Stomach (tissue), 4 donors: ENCODE measurements around the gene ZNF384.

Source experiments
- CTCF ChIP-seq, 7 experiments: fragments of 450-650 bp in 4 of 7; fragments of 200-600 bp in 3 of 7; sonication (generic) in 3 of 7; IDR thresholded peaks; one replicate each; pipeline ENCODE4 v1.5.1; 2016 to 2019; ENCODE audit warnings: antibody characterized with exemption in 7 of 7, control low read depth in 2 of 7, mild to moderate bottlenecking in 1 of 7
- EP300 ChIP-seq: sonication (generic); formaldehyde crosslinking; IDR thresholded peaks from one replicate; pipeline ENCODE4 v1.6.1; 2017; ENCODE audit warnings: antibody characterized with exemption
- POLR2A ChIP-seq, 4 donors: fragments of 450-650 bp; IDR thresholded peaks; one replicate each; pipeline ENCODE4 v1.6.1; 2016; ENCODE audit warnings: antibody characterized with exemption in 4 of 4, control low read depth in 2 of 4, mild to moderate bottlenecking in 1 of 4, moderate library complexity in 1 of 4
- POLR2AphosphoS5 ChIP-seq, 3 donors: sonication (generic); formaldehyde crosslinking; IDR thresholded peaks; one replicate each; pipeline ENCODE4 v1.6.1; 2016; ENCODE audit warnings: antibody characterized with exemption in 3 of 3

- TF ChIP-seq CTCF (IDR thresholded peaks at IDR 0.05) (no peak), POLR2A (IDR thresholded peaks at IDR 0.05) (no peak), EP300 (no peak), POLR2AphosphoS5 (IDR thresholded peaks at IDR 0.05) (no peak)
Measured at GRCh38 chr12:6698352-6699046, 9.3 kb upstream of the ZNF384 start.
